Fibroblast of pulmonary artery (primary cell): ENCODE measurements around the gene PPFIA3.

Source experiments
- DNase-seq: peaks from one replicate; pipeline ENCODE4 v3.0.0-alpha.2; 2010; ENCODE audit warnings: low read depth
- H3K4me3 ChIP-seq: replicated peaks from 2 replicates; pipeline ENCODE4 v1.5.1; 2011; ENCODE audit warnings: low read depth, mild to moderate bottlenecking, control low read depth, low read length, moderate library complexity
- TF ChIP-seq, protein P1 (sequence below): IDR thresholded peaks from 2 replicates; pipeline ENCODE4 v1.5.1; 2011; ENCODE audit warnings: mild to moderate bottlenecking, control low read depth, low read length, inconsistent platforms; ENCODE audit errors: missing control alignments

The PPFIA3 gene

DNA sequence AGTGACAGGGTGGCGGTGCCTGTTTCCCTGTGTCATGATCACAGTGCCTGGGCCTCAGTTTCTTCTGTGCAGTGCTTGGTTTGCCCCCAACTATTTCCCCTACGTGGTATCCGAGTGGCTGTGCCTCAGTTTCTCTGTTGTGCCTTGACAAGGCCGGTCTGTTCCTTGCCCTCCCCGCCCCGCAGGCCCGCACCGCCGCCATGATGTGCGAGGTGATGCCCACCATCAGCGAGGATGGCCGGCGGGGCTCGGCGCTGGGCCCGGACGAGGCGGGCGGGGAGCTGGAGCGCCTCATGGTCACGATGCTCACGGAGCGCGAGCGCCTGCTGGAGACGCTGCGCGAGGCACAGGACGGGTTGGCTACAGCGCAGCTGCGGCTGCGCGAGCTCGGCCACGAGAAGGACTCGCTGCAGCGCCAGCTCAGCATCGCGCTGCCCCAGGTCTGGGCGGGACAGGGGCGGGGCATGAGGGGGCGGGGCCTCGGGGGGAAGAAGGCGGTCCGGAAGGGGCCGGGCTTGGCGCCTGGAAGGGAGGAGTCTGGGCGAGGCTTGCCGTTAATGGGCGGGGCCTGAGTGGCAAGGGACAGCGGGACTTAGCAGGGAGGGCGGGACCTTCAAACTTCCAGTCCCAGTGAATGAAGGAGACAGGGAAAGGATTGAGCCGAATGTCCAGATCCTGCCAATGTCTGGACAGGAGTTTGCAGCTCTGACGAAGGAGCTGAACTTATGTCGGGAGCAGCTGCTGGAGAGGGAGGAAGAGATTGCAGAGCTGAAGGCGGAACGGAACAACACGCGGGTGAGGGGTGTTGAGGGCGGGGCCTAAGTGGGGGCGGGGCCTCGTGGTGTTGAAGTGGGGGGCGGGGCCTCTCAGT lies 8.6 kb downstream of the PPFIA3 start:
- H3K4me3 ChIP-seq: peak overlapping the region; percentile 41
- TF ChIP-seq, protein P1, sequence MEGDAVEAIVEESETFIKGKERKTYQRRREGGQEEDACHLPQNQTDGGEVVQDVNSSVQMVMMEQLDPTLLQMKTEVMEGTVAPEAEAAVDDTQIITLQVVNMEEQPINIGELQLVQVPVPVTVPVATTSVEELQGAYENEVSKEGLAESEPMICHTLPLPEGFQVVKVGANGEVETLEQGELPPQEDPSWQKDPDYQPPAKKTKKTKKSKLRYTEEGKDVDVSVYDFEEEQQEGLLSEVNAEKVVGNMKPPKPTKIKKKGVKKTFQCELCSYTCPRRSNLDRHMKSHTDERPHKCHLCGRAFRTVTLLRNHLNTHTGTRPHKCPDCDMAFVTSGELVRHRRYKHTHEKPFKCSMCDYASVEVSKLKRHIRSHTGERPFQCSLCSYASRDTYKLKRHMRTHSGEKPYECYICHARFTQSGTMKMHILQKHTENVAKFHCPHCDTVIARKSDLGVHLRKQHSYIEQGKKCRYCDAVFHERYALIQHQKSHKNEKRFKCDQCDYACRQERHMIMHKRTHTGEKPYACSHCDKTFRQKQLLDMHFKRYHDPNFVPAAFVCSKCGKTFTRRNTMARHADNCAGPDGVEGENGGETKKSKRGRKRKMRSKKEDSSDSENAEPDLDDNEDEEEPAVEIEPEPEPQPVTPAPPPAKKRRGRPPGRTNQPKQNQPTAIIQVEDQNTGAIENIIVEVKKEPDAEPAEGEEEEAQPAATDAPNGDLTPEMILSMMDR: no peak
- peak; percentile 97 for DNase-seq

GRCh38 chr19:49128545-49129237 lies 9.3 kb downstream of the PPFIA3 start:
- no peak overlapping the region for H3K4me3 ChIP-seq
- TF ChIP-seq, protein P1: no peak
- DNase-seq: no peak

GRCh38 chr19:49129238-49129583 lies 9.9 kb downstream of the PPFIA3 start:
- no peak for DNase-seq

GRCh38 chr19:49130325-49130724 lies 11.0 kb downstream of the PPFIA3 start:
- TF ChIP-seq, protein P1: no peak
- no peak overlapping the region for H3K4me3 ChIP-seq
- DNase-seq: no peak

More at GRCh38 chr19:49129238-49129583, 9.9 kb downstream of the PPFIA3 start:
- no peak overlapping the region for H3K4me3 ChIP-seq
- TF ChIP-seq, protein P1: no peak

- TF ChIP-seq, protein P1: no peak
- no peak for DNase-seq
These were observed 13.7 kb downstream of the PPFIA3 start for GRCh38 chr19:49132974-49133609.

GRCh38 chr19:49133621-49134454 lies 14.5 kb downstream of the PPFIA3 start:
- TF ChIP-seq, protein P1: peak; percentile 5
- peak; percentile 58 for DNase-seq
- H3K4me3 ChIP-seq: peak overlapping the region; percentile 22

More at GRCh38 chr19:49132974-49133609, 13.7 kb downstream of the PPFIA3 start:
- no peak overlapping the region for H3K4me3 ChIP-seq
